ENCODE results near the gene QSOX1. TPM values are rescaled to one million over a fixed set of nuclear protein-coding genes. Genes with fewer than 3 reads are reported as not detected.
"Not testable (repeated sequence)": the region's sequence is repeated elsewhere in the genome, so short reads cannot be mapped to it uniquely, and the experiment has no call there.

QSOX1 gene
- polyA plus RNA-seq, 2 donors = 50.6 to 173 TPM

DNA sequence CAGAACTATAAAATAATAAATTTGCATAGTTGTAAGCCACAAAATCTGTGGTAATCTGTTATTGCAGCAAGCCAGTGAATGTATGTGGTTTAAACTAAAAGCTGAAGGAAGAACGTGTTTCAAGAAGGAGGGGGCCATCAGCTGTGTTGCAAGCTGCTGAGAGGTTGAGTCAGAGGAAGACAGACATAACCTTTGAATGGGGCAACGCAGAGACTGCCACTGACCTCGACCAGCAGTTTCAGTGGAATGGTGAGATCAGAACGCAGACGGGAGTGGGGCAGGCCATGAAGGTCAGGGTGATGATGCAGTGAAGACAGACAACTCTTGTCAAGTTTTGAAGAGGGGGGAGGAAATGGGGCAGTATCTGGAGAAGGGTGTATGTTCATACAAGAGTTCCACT, 23.2 kb upstream of the QSOX1 start:
- 59 to 70% methylated on average over 5 of the region's 5 CpGs for WGBS, 2 donors
- Histone ChIP-seq H3K27ac (ENCODE audit: low read depth in 2 of 2, low read length in 1 of 2) (no peak overlapping the region), H3K4me1 (ENCODE audit: control insufficient read depth in 2 of 2, insufficient read depth in 2 of 2, low read length in 1 of 2) (peaks cover under 1 to 4% of the 10 kb centered on the region in 2 donors), H3K9me3 (ENCODE audit: control insufficient read depth in 2 of 2, insufficient read depth in 1 of 2, low read depth in 1 of 2, low read length in 1 of 2) (no peaks in the 10 kb centered on the region), H3K27me3 (ENCODE audit: control insufficient read depth in 1 of 2, insufficient read depth in 2 of 2, low read length in 2 of 2) (no peaks in the 10 kb centered on the region), H3K4me3 (ENCODE audit: low read depth in 1 of 2, low read length in 2 of 2) (no peak overlapping the region), H3K36me3 (ENCODE audit: control insufficient read depth in 2 of 2, insufficient read depth in 2 of 2, low read length in 1 of 2) (no peaks in the 10 kb centered on the region)

DNA sequence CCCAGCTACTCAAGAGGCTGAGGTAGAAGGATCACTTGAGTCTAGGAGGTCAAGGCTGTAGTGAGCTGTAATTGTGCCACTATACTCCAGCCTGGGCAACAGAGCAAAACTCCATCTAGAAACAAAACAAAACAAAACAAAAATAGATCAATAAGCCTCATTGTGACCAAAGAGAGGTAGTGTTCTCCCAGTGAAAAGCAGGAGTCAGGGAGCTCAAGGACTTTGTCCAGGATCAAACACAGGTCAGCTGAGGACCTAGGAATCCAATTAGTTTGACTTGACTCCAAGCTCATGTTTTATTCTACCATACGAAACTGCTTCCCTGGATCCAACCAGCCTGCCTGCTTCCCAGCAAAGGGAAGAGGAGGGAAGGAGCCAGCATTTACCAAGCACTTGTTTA, 21.5 kb upstream of the QSOX1 start:
- Histone ChIP-seq H3K9me3 (ENCODE audit: control insufficient read depth in 2 of 2, insufficient read depth in 1 of 2, low read depth in 1 of 2, low read length in 1 of 2) (no peaks in the 10 kb centered on the region), H3K4me1 (ENCODE audit: control insufficient read depth in 2 of 2, insufficient read depth in 2 of 2, low read length in 1 of 2) (peaks cover 0 to 4% of the 10 kb centered on the region in 2 donors), H3K36me3 (ENCODE audit: control insufficient read depth in 2 of 2, insufficient read depth in 2 of 2, low read length in 1 of 2) (no peaks in the 10 kb centered on the region), H3K4me3 (ENCODE audit: low read depth in 1 of 2, low read length in 2 of 2) (no peak overlapping the region), H3K27me3 (ENCODE audit: control insufficient read depth in 1 of 2, insufficient read depth in 2 of 2, low read length in 2 of 2) (no peaks in the 10 kb centered on the region), H3K27ac (ENCODE audit: low read depth in 2 of 2, low read length in 1 of 2) (no peak overlapping the region)
- 56 to 78% methylated on average over 1 of the region's 1 CpG for WGBS, 2 donors

DNA sequence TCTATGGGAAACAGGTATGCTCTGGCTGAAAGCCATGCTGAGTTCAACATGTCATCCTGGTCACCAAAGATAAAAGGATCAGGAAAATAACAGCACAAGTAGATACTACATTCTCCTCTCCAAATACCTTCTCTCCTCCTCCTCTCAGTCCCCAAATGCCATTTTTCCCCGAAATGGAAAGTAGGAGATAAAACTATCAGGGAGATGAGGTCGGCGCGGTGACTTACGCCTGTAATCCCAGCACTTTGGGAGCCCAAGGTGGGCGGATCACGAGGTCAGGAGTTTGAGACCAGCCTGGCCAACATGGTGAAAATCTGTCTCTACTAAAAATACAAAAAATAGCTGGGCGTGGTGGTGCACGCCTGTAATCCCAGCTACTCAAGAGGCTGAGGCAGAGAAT, 21.0 kb upstream of the QSOX1 start:
- 80 to 86% methylated on average over 9 of the region's 9 CpGs for WGBS, 2 donors
- H3K27me3 ChIP-seq (ENCODE audit: control insufficient read depth in 1 of 2, insufficient read depth in 2 of 2, low read length in 2 of 2); H3K27ac ChIP-seq (ENCODE audit: low read depth in 2 of 2, low read length in 1 of 2); H3K36me3 ChIP-seq (ENCODE audit: control insufficient read depth in 2 of 2, insufficient read depth in 2 of 2, low read length in 1 of 2); H3K4me1 ChIP-seq (ENCODE audit: control insufficient read depth in 2 of 2, insufficient read depth in 2 of 2, low read length in 1 of 2); H3K9me3 ChIP-seq (ENCODE audit: control insufficient read depth in 2 of 2, insufficient read depth in 1 of 2, low read depth in 1 of 2, low read length in 1 of 2); H3K4me3 ChIP-seq (ENCODE audit: low read depth in 1 of 2, low read length in 2 of 2): not testable (repeated sequence)

DNA sequence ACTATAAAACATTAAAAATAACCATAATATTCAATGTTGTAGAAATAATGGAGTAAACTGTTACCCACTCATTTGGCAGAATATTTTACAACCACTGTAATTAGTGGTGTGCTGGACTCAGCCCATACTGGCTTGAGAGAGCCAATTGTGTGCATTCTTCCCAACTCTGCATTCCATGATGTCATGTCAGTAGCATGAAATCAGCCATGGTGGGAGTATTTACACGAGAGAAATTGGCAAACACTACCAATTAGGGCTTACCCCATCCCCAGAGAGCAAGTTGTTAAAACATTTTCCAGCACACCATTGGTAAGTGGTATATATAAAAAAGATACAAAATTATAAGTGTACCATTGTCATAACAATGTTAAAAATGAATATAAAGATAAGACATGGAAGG, 19.1 kb upstream of the QSOX1 start:
- H3K27me3 ChIP-seq (ENCODE audit: control insufficient read depth in 1 of 2, insufficient read depth in 2 of 2, low read length in 2 of 2) = no peaks in the 10 kb centered on the region
- no peaks in the 10 kb centered on the region for H3K4me1 ChIP-seq (ENCODE audit: control insufficient read depth in 2 of 2, insufficient read depth in 2 of 2, low read length in 1 of 2)
- no peaks in the 10 kb centered on the region for H3K36me3 ChIP-seq (ENCODE audit: control insufficient read depth in 2 of 2, insufficient read depth in 2 of 2, low read length in 1 of 2)
- no peaks in the 10 kb centered on the region for H3K9me3 ChIP-seq (ENCODE audit: control insufficient read depth in 2 of 2, insufficient read depth in 1 of 2, low read depth in 1 of 2, low read length in 1 of 2)
- WGBS, 2 donors = 21 to 26% methylated on average over 1 of the region's 1 CpG
- no peak overlapping the region for H3K27ac ChIP-seq (ENCODE audit: low read depth in 2 of 2, low read length in 1 of 2)
- no peak overlapping the region for H3K4me3 ChIP-seq (ENCODE audit: low read depth in 1 of 2, low read length in 2 of 2)

DNA sequence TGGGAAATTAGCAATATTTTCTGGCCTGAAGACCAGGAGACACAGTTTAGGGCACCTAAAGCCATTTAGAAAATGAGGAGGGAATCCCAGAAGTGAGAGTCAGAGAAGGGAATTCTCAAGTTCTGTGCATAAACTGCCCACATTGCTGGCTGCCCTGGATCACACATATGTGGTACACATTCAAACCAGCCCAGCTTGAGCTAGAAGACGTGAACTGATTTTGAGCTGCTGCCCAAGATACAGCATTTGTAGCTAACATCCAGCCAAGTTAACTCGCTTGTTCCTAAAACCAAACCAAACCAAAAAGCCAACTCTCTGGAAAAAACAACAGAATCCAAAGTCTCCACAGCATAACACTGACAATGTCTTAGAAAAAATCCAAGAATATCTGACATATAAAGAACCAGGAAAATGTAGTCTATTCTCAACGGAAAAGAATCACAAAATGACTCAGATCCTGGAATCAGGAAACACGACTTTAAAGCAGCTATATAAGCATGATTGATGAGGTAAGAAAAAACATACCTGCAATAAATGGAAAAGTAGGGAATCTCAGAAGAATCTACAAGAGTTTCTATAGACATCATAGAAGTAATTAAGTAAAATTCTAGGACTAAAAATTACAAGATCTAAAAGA, 18.2 kb upstream of the QSOX1 start:
- Histone ChIP-seq H3K4me3 (ENCODE audit: low read depth in 1 of 2, low read length in 2 of 2) (no peak overlapping the region), H3K9me3 (ENCODE audit: control insufficient read depth in 2 of 2, insufficient read depth in 1 of 2, low read depth in 1 of 2, low read length in 1 of 2) (no peaks in the 10 kb centered on the region), H3K27me3 (ENCODE audit: control insufficient read depth in 1 of 2, insufficient read depth in 2 of 2, low read length in 2 of 2) (no peaks in the 10 kb centered on the region), H3K27ac (ENCODE audit: low read depth in 2 of 2, low read length in 1 of 2) (peak overlapping the region; percentile 34 to 47), H3K4me1 (ENCODE audit: control insufficient read depth in 2 of 2, insufficient read depth in 2 of 2, low read length in 1 of 2) (no peaks in the 10 kb centered on the region), H3K36me3 (ENCODE audit: control insufficient read depth in 2 of 2, insufficient read depth in 2 of 2, low read length in 1 of 2) (no peaks in the 10 kb centered on the region)
- WGBS, 2 donors = 54 to 65% methylated on average over 4 of the region's 4 CpGs

- Histone ChIP-seq H3K36me3 (ENCODE audit: control insufficient read depth in 2 of 2, insufficient read depth in 2 of 2, low read length in 1 of 2) (no peaks in the 10 kb centered on the region), H3K9me3 (ENCODE audit: control insufficient read depth in 2 of 2, insufficient read depth in 1 of 2, low read depth in 1 of 2, low read length in 1 of 2) (no peaks in the 10 kb centered on the region), H3K27me3 (ENCODE audit: control insufficient read depth in 1 of 2, insufficient read depth in 2 of 2, low read length in 2 of 2) (no peaks in the 10 kb centered on the region), H3K27ac (ENCODE audit: low read depth in 2 of 2, low read length in 1 of 2) (no peak overlapping the region), H3K4me1 (ENCODE audit: control insufficient read depth in 2 of 2, insufficient read depth in 2 of 2, low read length in 1 of 2) (no peaks in the 10 kb centered on the region), H3K4me3 (ENCODE audit: low read depth in 1 of 2, low read length in 2 of 2) (no peak overlapping the region)
Measured at GRCh38 chr1:180136968-180137356, 17.7 kb upstream of the QSOX1 start.

- WGBS, 2 donors = 71 to 73% methylated on average over 2 of the region's 2 CpGs
- Histone ChIP-seq H3K4me1 (ENCODE audit: control insufficient read depth in 2 of 2, insufficient read depth in 2 of 2, low read length in 1 of 2) (no peaks in the 10 kb centered on the region), H3K27ac (ENCODE audit: low read depth in 2 of 2, low read length in 1 of 2) (no peak overlapping the region), H3K4me3 (ENCODE audit: low read depth in 1 of 2, low read length in 2 of 2) (no peak overlapping the region), H3K9me3 (ENCODE audit: control insufficient read depth in 2 of 2, insufficient read depth in 1 of 2, low read depth in 1 of 2, low read length in 1 of 2) (no peaks in the 10 kb centered on the region), H3K36me3 (ENCODE audit: control insufficient read depth in 2 of 2, insufficient read depth in 2 of 2, low read length in 1 of 2) (no peaks in the 10 kb centered on the region), H3K27me3 (ENCODE audit: control insufficient read depth in 1 of 2, insufficient read depth in 2 of 2, low read length in 2 of 2) (no peaks in the 10 kb centered on the region)
Measured at GRCh38 chr1:180137776-180138175, 16.9 kb upstream of the QSOX1 start.

GRCh38 chr1:180141381-180141934, 13.2 kb upstream of the QSOX1 start:
- Histone ChIP-seq H3K27ac (ENCODE audit: low read depth in 2 of 2, low read length in 1 of 2) (no peak overlapping the region), H3K4me1 (ENCODE audit: control insufficient read depth in 2 of 2, insufficient read depth in 2 of 2, low read length in 1 of 2) (no peaks in the 10 kb centered on the region), H3K4me3 (ENCODE audit: low read depth in 1 of 2, low read length in 2 of 2) (no peak overlapping the region), H3K27me3 (ENCODE audit: control insufficient read depth in 1 of 2, insufficient read depth in 2 of 2, low read length in 2 of 2) (no peaks in the 10 kb centered on the region), H3K36me3 (ENCODE audit: control insufficient read depth in 2 of 2, insufficient read depth in 2 of 2, low read length in 1 of 2) (no peaks in the 10 kb centered on the region), H3K9me3 (ENCODE audit: control insufficient read depth in 2 of 2, insufficient read depth in 1 of 2, low read depth in 1 of 2, low read length in 1 of 2) (no peaks in the 10 kb centered on the region)
- 71 to 81% methylated on average over 6 of the region's 6 CpGs for WGBS, 2 donors

DNA sequence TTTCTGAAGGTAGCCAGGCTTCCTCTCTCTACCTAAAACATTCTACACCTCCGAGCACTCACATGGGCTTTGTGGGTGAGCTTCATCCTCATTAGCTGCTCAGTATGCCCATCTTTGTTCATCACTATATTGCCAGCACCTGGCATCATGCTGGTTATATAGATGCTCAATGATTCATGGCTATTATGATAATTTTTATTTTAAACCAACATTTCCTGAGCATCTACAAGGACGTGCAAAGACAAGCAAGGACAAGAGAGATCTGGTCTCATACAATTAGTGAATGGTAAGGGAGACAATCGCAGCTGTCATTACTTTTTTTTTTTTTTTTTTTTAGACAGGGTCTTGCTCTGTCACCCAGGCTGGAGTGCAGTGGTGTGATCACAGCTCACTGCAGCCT, 11.3 kb upstream of the QSOX1 start:
- no peaks in the 10 kb centered on the region for H3K27me3 ChIP-seq (ENCODE audit: control insufficient read depth in 1 of 2, insufficient read depth in 2 of 2, low read length in 2 of 2)

GRCh38 chr1:180144659-180145357, 9.9 kb upstream of the QSOX1 start:
- 63 to 74% methylated on average over 6 of the region's 6 CpGs for WGBS, 2 donors
- H3K4me1 ChIP-seq (ENCODE audit: control insufficient read depth in 2 of 2, insufficient read depth in 2 of 2, low read length in 1 of 2) = no peaks in the 10 kb centered on the region
- H3K27ac ChIP-seq (ENCODE audit: low read depth in 2 of 2, low read length in 1 of 2) = no peak overlapping the region
- H3K36me3 ChIP-seq (ENCODE audit: control insufficient read depth in 2 of 2, insufficient read depth in 2 of 2, low read length in 1 of 2) = no peaks in the 10 kb centered on the region
- no peaks in the 10 kb centered on the region for H3K27me3 ChIP-seq (ENCODE audit: control insufficient read depth in 1 of 2, insufficient read depth in 2 of 2, low read length in 2 of 2)
- no peaks in the 10 kb centered on the region for H3K9me3 ChIP-seq (ENCODE audit: control insufficient read depth in 2 of 2, insufficient read depth in 1 of 2, low read depth in 1 of 2, low read length in 1 of 2)
- no peak overlapping the region for H3K4me3 ChIP-seq (ENCODE audit: low read depth in 1 of 2, low read length in 2 of 2)

More for the DNA sequence above, 11.3 kb upstream of the QSOX1 start:
- Histone ChIP-seq H3K9me3 (ENCODE audit: control insufficient read depth in 2 of 2, insufficient read depth in 1 of 2, low read depth in 1 of 2, low read length in 1 of 2) (no peaks in the 10 kb centered on the region), H3K36me3 (ENCODE audit: control insufficient read depth in 2 of 2, insufficient read depth in 2 of 2, low read length in 1 of 2) (no peaks in the 10 kb centered on the region), H3K27ac (ENCODE audit: low read depth in 2 of 2, low read length in 1 of 2) (no peak overlapping the region), H3K4me1 (ENCODE audit: control insufficient read depth in 2 of 2, insufficient read depth in 2 of 2, low read length in 1 of 2) (no peaks in the 10 kb centered on the region), H3K4me3 (ENCODE audit: low read depth in 1 of 2, low read length in 2 of 2) (no peak overlapping the region)
- WGBS, 2 donors = 50 to 84% methylated on average over 3 of the region's 3 CpGs
